ENCODE results near the gene SULT1A4. TPM values are rescaled to one million over a fixed set of nuclear protein-coding genes. Genes with fewer than 3 reads are reported as not detected.
A peak's percentile ranks its signal among the peaks of the same experiment; 100 is the strongest.
"Not testable (repeated sequence)": the region's sequence is repeated elsewhere in the genome, so short reads cannot be mapped to it uniquely, and the experiment has no call there.

SULT1A4 gene
- total RNA-seq, 1 experiment from 2014 or later, result 6.9 TPM

DNA sequence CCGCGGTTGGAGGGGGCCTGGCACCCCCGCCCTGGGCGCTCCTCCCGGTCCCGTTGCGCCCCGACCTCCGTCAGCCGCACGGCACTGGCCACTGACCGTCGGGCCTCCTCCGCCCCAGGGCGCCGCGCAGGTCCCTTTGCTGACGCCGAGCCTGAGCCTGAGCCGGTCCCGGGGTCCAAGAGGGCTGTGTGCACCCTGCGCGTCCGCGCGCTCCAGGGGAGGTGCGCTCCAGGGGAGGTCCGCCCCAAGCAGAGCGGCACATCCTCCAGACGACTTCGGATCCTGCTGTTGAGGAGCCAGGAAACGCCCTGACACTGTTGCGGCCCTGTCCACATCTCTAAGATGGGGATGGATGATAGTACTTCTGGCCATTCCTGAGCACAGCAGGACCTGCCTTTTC lies 7.2 kb downstream of the SULT1A4 start:
- intact Hi-C loops (cut with micrococcal nuclease; ENCODE audit: unreplicated experiment); H3K27me3 Mint-ChIP-seq (ENCODE audit: unreplicated experiment); H3K4me3 Mint-ChIP-seq (ENCODE audit: low read depth, unreplicated experiment); CTCF ChIA-PET; H3K4me1 Mint-ChIP-seq (ENCODE audit: low read depth, unreplicated experiment); DNase-seq; H3K36me3 Mint-ChIP-seq (ENCODE audit: insufficient read depth, unreplicated experiment); H3K27ac Mint-ChIP-seq (ENCODE audit: unreplicated experiment); H3K9me3 Mint-ChIP-seq (ENCODE audit: low read depth, unreplicated experiment): not testable (repeated sequence)
- TSS peak; percentile 51 for BruUV-seq (replicated peaks)

DNA sequence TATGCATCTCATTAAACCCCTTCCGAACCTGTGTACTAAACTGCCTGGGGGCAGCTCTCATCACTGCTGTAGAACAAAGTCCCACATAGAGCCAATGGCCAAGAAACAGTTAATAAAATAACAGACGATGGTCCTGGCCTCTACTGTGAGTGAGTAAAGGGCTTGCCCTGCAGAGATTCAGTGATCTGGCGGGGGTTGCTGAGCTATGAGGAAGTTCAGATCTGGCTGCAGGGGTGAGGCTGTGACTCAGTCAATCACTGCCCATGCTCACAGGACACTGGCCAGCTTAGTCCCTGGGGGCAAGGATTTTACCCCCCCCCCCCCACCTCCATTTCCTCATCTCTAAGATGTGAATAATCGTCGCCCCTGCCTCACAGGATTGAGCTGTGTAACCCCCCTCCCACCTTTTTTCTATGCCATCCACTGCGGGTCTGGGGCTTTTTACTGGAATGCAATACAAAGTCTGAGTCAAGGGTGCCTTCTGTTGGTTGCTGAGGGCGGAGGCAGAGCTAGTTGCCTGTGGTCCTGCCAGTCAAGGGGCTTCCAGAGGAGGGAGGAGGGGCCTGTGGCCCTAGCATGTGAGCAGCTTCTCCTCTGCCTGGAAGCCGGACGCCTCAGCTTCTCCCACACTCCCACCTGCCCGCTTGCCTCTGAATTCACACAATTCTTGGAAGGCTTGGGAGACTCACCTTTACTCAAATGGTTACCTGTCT lies 8.1 kb downstream of the SULT1A4 start:
- CTCF ChIA-PET; H3K4me1 Mint-ChIP-seq (ENCODE audit: low read depth, unreplicated experiment); H3K27ac Mint-ChIP-seq (ENCODE audit: unreplicated experiment); DNase-seq; H3K4me3 Mint-ChIP-seq (ENCODE audit: low read depth, unreplicated experiment); intact Hi-C loops (cut with micrococcal nuclease; ENCODE audit: unreplicated experiment); H3K36me3 Mint-ChIP-seq (ENCODE audit: insufficient read depth, unreplicated experiment); H3K27me3 Mint-ChIP-seq (ENCODE audit: unreplicated experiment); H3K9me3 Mint-ChIP-seq (ENCODE audit: low read depth, unreplicated experiment); BruUV-seq (replicated peaks): not testable (repeated sequence)

DNA sequence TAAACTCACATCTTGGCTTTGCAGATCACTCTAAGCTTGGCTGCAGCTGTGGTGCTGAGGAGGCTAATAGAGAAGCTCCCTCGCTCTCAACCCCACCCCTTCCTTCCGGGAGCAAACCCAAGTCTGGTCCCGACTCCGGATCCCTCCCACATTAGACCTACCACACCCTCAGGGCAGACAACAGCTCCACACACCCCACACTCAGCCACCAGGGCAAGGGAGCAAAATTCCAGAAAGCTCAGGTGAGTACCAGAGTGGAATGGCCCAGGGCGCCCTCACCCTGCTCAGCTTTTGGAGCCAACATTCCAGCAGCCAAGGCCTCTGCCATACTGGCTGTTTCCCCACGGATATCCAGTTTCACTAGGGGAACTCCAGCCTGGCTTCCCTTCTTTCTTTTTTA lies 9.9 kb downstream of the SULT1A4 start:
- H3K27ac Mint-ChIP-seq (ENCODE audit: unreplicated experiment); intact Hi-C loops (cut with micrococcal nuclease; ENCODE audit: unreplicated experiment); BruUV-seq (replicated peaks); CTCF ChIA-PET; H3K36me3 Mint-ChIP-seq (ENCODE audit: insufficient read depth, unreplicated experiment); H3K27me3 Mint-ChIP-seq (ENCODE audit: unreplicated experiment); H3K4me1 Mint-ChIP-seq (ENCODE audit: low read depth, unreplicated experiment); H3K4me3 Mint-ChIP-seq (ENCODE audit: low read depth, unreplicated experiment); H3K9me3 Mint-ChIP-seq (ENCODE audit: low read depth, unreplicated experiment): not testable (repeated sequence)
- peak; percentile 77 for DNase-seq

DNA sequence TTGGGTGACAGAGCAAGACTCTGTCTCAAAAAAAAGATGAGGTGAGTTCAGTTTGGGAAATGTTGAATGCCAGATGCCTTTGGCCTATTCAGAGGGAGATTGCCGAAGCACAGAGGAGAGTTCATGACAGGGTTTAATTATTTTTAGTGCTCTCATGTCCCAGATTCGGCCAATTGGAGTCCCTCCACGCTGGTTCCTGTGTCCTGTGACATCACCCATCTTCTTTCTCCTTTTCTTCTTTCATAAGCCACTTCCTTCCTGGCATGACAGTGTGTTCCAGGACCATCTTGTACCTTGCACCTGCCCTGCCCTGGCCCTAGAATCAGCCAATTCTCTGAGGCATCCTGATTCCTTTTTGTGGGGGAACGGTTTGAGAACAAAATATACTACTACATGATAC lies 12.4 kb downstream of the SULT1A4 start:
- BruUV-seq (replicated peaks); DNase-seq; H3K4me3 Mint-ChIP-seq (ENCODE audit: low read depth, unreplicated experiment); H3K4me1 Mint-ChIP-seq (ENCODE audit: low read depth, unreplicated experiment); CTCF ChIA-PET; H3K27me3 Mint-ChIP-seq (ENCODE audit: unreplicated experiment); H3K9me3 Mint-ChIP-seq (ENCODE audit: low read depth, unreplicated experiment); H3K27ac Mint-ChIP-seq (ENCODE audit: unreplicated experiment); H3K36me3 Mint-ChIP-seq (ENCODE audit: insufficient read depth, unreplicated experiment); intact Hi-C loops (cut with micrococcal nuclease; ENCODE audit: unreplicated experiment): not testable (repeated sequence)

DNA sequence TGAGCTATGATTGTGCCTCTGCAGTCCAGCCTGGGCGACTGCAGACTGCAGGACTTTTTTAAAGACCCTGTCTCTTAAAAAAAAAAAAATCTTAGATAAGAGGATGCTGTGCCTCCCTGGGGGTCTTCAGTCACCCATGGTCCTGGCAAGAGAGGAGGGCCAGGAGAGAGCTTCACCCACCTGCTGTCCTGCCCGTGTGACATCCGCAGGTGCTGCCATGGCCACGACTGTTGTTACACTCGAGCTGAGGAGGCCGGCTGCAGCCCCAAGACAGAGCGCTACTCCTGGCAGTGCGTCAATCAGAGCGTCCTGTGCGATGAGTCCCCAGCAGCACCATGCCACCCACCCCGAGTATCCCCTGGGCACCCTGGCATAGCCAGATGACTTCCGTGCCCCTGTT lies 22.6 kb downstream of the SULT1A4 start:
- DNase-seq; H3K4me3 Mint-ChIP-seq (ENCODE audit: low read depth, unreplicated experiment); BruUV-seq (replicated peaks); H3K27me3 Mint-ChIP-seq (ENCODE audit: unreplicated experiment); CTCF ChIA-PET; intact Hi-C loops (cut with micrococcal nuclease; ENCODE audit: unreplicated experiment); H3K9me3 Mint-ChIP-seq (ENCODE audit: low read depth, unreplicated experiment); H3K4me1 Mint-ChIP-seq (ENCODE audit: low read depth, unreplicated experiment); H3K27ac Mint-ChIP-seq (ENCODE audit: unreplicated experiment); H3K36me3 Mint-ChIP-seq (ENCODE audit: insufficient read depth, unreplicated experiment): not testable (repeated sequence)

DNA sequence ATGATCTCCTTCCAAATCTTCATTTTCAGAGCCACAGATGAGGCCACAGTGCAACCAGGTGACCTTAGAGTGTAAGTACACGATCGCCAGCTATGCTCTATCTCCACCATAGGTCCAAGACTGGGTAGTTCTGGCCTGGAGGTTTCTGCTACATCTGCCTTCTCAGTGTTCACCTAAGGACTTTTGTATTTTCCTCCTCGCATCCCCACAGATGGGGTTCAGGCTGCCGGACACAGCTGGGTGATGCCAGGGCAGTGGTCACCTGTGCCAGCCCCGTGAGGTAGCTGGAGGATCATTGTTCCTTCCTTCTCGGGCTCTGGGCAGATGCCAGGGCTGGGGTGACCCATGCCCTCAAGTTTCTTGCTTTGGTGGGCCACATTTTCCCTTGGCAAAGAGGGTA lies 46.6 kb downstream of the SULT1A4 start, which contains the start of gene NPIPB12:
Gene NPIPB12 (minus strand): TSS at position 101 of the 400 bp plus-strand sequence.
- not testable (repeated sequence) for H3K27ac Mint-ChIP-seq (ENCODE audit: unreplicated experiment); BruUV-seq (replicated peaks)

More for the DNA sequence above, 46.6 kb downstream of the SULT1A4 start, which contains the start of gene NPIPB12:
- CTCF ChIA-PET; H3K4me3 Mint-ChIP-seq (ENCODE audit: low read depth, unreplicated experiment); DNase-seq; intact Hi-C loops (cut with micrococcal nuclease; ENCODE audit: unreplicated experiment); H3K4me1 Mint-ChIP-seq (ENCODE audit: low read depth, unreplicated experiment); H3K9me3 Mint-ChIP-seq (ENCODE audit: low read depth, unreplicated experiment); H3K36me3 Mint-ChIP-seq (ENCODE audit: insufficient read depth, unreplicated experiment); H3K27me3 Mint-ChIP-seq (ENCODE audit: unreplicated experiment): not testable (repeated sequence)

Other genes with a start within 250 kb of the SULT1A4 start
- gene NPIPB11, start 53.2 kb upstream of the SULT1A4 start, total RNA-seq (2022), result 5.9 and 6.4 TPM in 2 replicates
- gene BOLA2, start 5.6 kb upstream of the SULT1A4 start, total RNA-seq (2022), result 11.6 and 13.5 TPM in 2 replicates
- gene SLX1B, start 5.4 kb upstream of the SULT1A4 start, total RNA-seq (2022), result 94.2 and 99.7 TPM in 2 replicates
- gene NPIPB12, start 46.5 kb downstream of the SULT1A4 start, total RNA-seq (2022), result 78.5 and 86.4 TPM in 2 replicates
- gene SPN, start 203.3 kb downstream of the SULT1A4 start, total RNA-seq (2022), result not detected in 2 replicates
- gene QPRT, start 219.3 kb downstream of the SULT1A4 start, total RNA-seq (2022), result 4.6 and 7.5 TPM in 2 replicates

All from Calu3 (cell line).